DND-41 (cell line): ENCODE data around the gene EFHC1.

Experiments used
- ATAC-seq: fragments of 200-7000 bp; cut with Tn5 transposase; 3 replicates; pipeline ENCODE4 v1.9.1; 2021; ENCODE audit warnings: low read depth; ENCODE audit not compliant: insufficient read depth
- DNase-seq: peaks from one replicate; pipeline ENCODE4 v3.0.0-alpha.2; 2020
- H2AFZ ChIP-seq: 2 replicates; pipeline ENCODE4 v1.6.0; 2012; ENCODE audit warnings: low read depth, low read length
- H3K27ac ChIP-seq: 2 replicates; pipeline ENCODE4 v1.5.1; 2012; ENCODE audit warnings: low read length, inconsistent platforms
- H3K27me3 ChIP-seq: fragments of 200-600 bp; sonication (generic); 2 replicates; pipeline ENCODE4 v1.6.0; 2012; ENCODE audit warnings: low read length, mild to moderate bottlenecking, inconsistent platforms; ENCODE audit not compliant: insufficient read depth, poor library complexity
- H3K36me3 ChIP-seq: 2 replicates; pipeline ENCODE4 v1.5.1; 2012; ENCODE audit warnings: low read length, inconsistent platforms; ENCODE audit not compliant: insufficient read depth
- H3K4me1 ChIP-seq: 2 replicates; pipeline ENCODE4 v1.5.1; 2012; ENCODE audit warnings: mild to moderate bottlenecking, low read length; ENCODE audit not compliant: insufficient read depth
- H3K4me2 ChIP-seq: 2 replicates; pipeline ENCODE4 v1.6.0; 2012; ENCODE audit warnings: mild to moderate bottlenecking, moderate library complexity, low read length, inconsistent platforms; ENCODE audit not compliant: insufficient read depth
- H3K4me3 ChIP-seq, 2 experiments: fragments of 200-600 bp in 1 of 2; shearing (Covaris generic) in 1 of 2; 2 replicates each; pipeline ENCODE4 v1.5.1; 2012 to 2016; ENCODE audit warnings: inconsistent platforms in 2 of 2, low read length in 2 of 2, mild to moderate bottlenecking in 2 of 2, low read depth in 1 of 2, moderate library complexity in 1 of 2
- H3K79me2 ChIP-seq: 2 replicates; pipeline ENCODE4 v1.6.0; 2012; ENCODE audit warnings: low read length, inconsistent platforms; ENCODE audit not compliant: insufficient read depth
- H3K9ac ChIP-seq: 2 replicates; pipeline ENCODE4 v1.6.0; 2012; ENCODE audit warnings: low read depth, mild to moderate bottlenecking, inconsistent platforms, low read length, moderate library complexity
- H3K9me3 ChIP-seq: 2 replicates; pipeline ENCODE4 v1.5.1; 2012; ENCODE audit warnings: low read length, moderate library complexity, mild to moderate bottlenecking, inconsistent platforms; ENCODE audit not compliant: insufficient read depth, severe bottlenecking
- H4K20me1 ChIP-seq: 2 replicates; pipeline ENCODE4 v1.6.0; 2012; ENCODE audit warnings: low read length; ENCODE audit not compliant: insufficient read depth
- EZH2 ChIP-seq: IDR thresholded peaks from 3 replicates; pipeline ENCODE4 v1.6.1; 2012; ENCODE audit warnings: borderline replicate concordance, low read depth, mild to moderate bottlenecking, moderate library complexity, low read length, inconsistent platforms; ENCODE audit not compliant: severe bottlenecking
- TF ChIP-seq, protein P1 (sequence below): IDR thresholded peaks from 2 replicates; pipeline ENCODE4 v1.5.1; 2012; ENCODE audit warnings: borderline replicate concordance, low read length, moderate library complexity, mild to moderate bottlenecking; ENCODE audit not compliant: poor library complexity, severe bottlenecking; ENCODE audit errors: extremely low read depth

Gene EFHC1

GRCh38 chr6:52496631-52497030 is 76.5 kb downstream of the EFHC1 start:
- DNase-seq (no peak), ATAC-seq (no peak)
- no peak overlapping the region for H3K4me3 ChIP-seq
- H3K79me2 ChIP-seq = no peaks in the 10 kb centered on the region
- H3K9ac ChIP-seq = no peak overlapping the region
- H3K27ac ChIP-seq = no peak overlapping the region
- no peaks in the 10 kb centered on the region for H3K4me1 ChIP-seq
- H3K27me3 ChIP-seq = no peaks in the 10 kb centered on the region
- no peak overlapping the region for H3K4me2 ChIP-seq
- TF ChIP-seq EZH2 = no peak
- TF ChIP-seq, protein P1, sequence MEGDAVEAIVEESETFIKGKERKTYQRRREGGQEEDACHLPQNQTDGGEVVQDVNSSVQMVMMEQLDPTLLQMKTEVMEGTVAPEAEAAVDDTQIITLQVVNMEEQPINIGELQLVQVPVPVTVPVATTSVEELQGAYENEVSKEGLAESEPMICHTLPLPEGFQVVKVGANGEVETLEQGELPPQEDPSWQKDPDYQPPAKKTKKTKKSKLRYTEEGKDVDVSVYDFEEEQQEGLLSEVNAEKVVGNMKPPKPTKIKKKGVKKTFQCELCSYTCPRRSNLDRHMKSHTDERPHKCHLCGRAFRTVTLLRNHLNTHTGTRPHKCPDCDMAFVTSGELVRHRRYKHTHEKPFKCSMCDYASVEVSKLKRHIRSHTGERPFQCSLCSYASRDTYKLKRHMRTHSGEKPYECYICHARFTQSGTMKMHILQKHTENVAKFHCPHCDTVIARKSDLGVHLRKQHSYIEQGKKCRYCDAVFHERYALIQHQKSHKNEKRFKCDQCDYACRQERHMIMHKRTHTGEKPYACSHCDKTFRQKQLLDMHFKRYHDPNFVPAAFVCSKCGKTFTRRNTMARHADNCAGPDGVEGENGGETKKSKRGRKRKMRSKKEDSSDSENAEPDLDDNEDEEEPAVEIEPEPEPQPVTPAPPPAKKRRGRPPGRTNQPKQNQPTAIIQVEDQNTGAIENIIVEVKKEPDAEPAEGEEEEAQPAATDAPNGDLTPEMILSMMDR = no peak
- H3K9me3 ChIP-seq = no peaks in the 10 kb centered on the region
- no peaks in the 10 kb centered on the region for H4K20me1 ChIP-seq
- H3K36me3 ChIP-seq = peaks cover 7% of the 10 kb centered on the region; the same call in 1 of the 2 replicates
- no peak overlapping the region for H2AFZ ChIP-seq

- H3K27me3 ChIP-seq = no peaks in the 10 kb centered on the region
- H3K79me2 ChIP-seq = no peaks in the 10 kb centered on the region
- H2AFZ ChIP-seq = no peak overlapping the region
- H3K4me3 ChIP-seq = no peak overlapping the region
- H3K4me2 ChIP-seq = no peak overlapping the region
- no peak overlapping the region for H3K9ac ChIP-seq
- no peaks in the 10 kb centered on the region for H4K20me1 ChIP-seq
- ATAC-seq = no peak
- DNase-seq = no peak
- H3K27ac ChIP-seq = no peak overlapping the region
- no peak for TF ChIP-seq EZH2
- TF ChIP-seq, protein P1 = no peak
- no peaks in the 10 kb centered on the region for H3K4me1 ChIP-seq
- peaks cover 17% of the 10 kb centered on the region for H3K36me3 ChIP-seq
- no peaks in the 10 kb centered on the region for H3K9me3 ChIP-seq
Observed at GRCh38 chr6:52497652-52498408, 77.7 kb downstream of the EFHC1 start.

- Histone ChIP-seq H3K4me1 (no peaks in the 10 kb centered on the region), H3K79me2 (no peaks in the 10 kb centered on the region), H3K27ac (no peak overlapping the region), H3K27me3 (no peaks in the 10 kb centered on the region), H3K4me3 (no peak overlapping the region), H3K9me3 (no peaks in the 10 kb centered on the region), H4K20me1 (no peaks in the 10 kb centered on the region), H3K36me3 (peaks cover 25% of the 10 kb centered on the region), H2AFZ (no peak overlapping the region), H3K4me2 (no peak overlapping the region), H3K9ac (no peak overlapping the region)
- TF ChIP-seq, protein P1 = no peak
- peak; percentile 44; the same call in 2 of the 3 replicates for ATAC-seq
- no peak for DNase-seq
Observed at GRCh38 chr6:52498538-52499017, 78.4 kb downstream of the EFHC1 start.
